ENCODE results near the gene MTRFR.
"Not testable (repeated sequence)": the region's sequence is repeated elsewhere in the genome, so short reads cannot be mapped to it uniquely, and the experiment has no call there.

MTRFR gene

DNA sequence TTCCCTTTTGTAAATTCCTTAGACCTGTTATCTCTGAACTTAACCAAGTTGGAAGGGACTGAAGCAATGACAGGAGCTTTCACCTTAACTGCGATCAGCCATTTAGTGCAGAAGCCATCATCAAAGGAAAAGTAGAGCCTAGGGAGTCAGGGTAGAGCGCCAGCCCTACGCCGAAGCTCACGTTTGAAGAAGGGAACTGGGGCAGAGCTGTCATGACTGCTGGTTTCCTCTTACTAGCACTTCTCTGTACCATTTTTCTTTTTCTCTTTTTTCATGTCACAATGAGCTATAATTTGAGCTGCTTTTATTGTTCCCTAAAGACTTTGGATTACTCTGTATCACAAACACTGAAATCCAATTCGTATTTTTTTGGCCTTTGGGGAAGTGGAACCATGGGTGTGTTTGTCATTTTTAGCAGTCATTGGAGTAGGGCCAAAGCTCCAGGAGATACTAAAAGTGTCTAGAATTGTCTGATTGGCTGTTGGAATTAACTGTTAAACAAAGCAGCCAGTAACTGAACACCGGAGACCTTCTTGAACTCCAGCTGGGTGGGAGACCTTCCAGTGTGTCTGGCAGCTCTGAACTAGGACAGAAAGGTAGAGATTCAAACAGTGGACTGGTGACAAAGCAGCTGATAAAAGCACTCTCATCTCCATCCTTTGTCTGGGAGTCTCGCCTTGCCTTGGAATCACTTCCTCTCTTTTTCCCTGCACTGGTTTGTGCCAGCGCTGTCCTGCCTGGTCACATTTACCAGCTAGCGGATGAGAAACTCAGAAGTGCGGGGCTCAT is 9.1 kb downstream of the MTRFR start:
- intact Hi-C loops (cut with DNase I; ENCODE audit: low total_unique reads), result no loop called here
- Histone ChIP-seq H3K4me1 (peaks cover 0 to 23% (median 16%) of the 10 kb centered on the region in 4 donors), H3K36me3 (no peaks in the 10 kb centered on the region), H3K27ac (peak overlapping the region in 1 of 2 donors; percentile 33), H3K9me3 (no peaks in the 10 kb centered on the region), H3K27me3 (no peaks in the 10 kb centered on the region), H3K4me3 (no peak overlapping the region)
- DNase-seq, result no peak
- TF ChIP-seq, protein P1, sequence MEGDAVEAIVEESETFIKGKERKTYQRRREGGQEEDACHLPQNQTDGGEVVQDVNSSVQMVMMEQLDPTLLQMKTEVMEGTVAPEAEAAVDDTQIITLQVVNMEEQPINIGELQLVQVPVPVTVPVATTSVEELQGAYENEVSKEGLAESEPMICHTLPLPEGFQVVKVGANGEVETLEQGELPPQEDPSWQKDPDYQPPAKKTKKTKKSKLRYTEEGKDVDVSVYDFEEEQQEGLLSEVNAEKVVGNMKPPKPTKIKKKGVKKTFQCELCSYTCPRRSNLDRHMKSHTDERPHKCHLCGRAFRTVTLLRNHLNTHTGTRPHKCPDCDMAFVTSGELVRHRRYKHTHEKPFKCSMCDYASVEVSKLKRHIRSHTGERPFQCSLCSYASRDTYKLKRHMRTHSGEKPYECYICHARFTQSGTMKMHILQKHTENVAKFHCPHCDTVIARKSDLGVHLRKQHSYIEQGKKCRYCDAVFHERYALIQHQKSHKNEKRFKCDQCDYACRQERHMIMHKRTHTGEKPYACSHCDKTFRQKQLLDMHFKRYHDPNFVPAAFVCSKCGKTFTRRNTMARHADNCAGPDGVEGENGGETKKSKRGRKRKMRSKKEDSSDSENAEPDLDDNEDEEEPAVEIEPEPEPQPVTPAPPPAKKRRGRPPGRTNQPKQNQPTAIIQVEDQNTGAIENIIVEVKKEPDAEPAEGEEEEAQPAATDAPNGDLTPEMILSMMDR (IDR thresholded peaks at IDR 0.05), result no peak

DNA sequence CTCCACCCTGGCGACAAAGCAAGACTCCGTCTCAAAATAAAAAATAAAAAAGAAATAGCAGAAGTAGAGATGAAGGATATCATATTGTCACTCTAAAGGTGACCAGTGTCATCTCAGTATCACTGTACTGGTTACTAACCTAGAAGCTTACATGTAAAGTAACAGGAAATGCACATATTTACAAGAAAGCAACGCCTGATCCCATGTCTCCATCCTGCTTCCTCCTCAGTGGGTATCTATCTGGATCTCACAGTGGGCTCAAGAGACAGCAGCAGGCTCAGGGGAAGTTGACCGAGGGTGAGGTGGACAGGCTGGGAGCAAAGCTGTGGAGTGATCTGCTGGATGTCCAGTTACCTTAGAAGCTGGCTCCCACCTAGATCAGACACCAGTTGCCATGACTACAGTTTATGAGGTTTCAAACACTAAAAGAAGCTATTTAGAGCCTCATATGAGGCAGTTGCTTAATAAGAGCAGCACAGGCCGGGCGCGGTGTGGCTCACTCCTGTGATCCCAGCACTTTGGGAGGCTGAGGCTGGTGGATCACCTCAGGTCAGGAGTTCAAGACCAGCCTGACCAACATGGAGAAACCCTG is 10.5 kb downstream of the MTRFR start:
- no peak overlapping the region for H3K27ac ChIP-seq
- intact Hi-C loops (cut with DNase I; ENCODE audit: low total_unique reads), result no loop called here
- peaks cover 0 to 15% (median 13%) of the 10 kb centered on the region in 4 donors for H3K4me1 ChIP-seq
- H3K4me3 ChIP-seq, result no peak overlapping the region
- DNase-seq, result no peak
- no peaks in the 10 kb centered on the region for H3K27me3 ChIP-seq
- no peaks in the 10 kb centered on the region for H3K9me3 ChIP-seq
- TF ChIP-seq, protein P1 (IDR thresholded peaks at IDR 0.05), result no peak
- H3K36me3 ChIP-seq, result peaks cover 0 to 7% (median 0%) of the 10 kb centered on the region in 3 donors

DNA sequence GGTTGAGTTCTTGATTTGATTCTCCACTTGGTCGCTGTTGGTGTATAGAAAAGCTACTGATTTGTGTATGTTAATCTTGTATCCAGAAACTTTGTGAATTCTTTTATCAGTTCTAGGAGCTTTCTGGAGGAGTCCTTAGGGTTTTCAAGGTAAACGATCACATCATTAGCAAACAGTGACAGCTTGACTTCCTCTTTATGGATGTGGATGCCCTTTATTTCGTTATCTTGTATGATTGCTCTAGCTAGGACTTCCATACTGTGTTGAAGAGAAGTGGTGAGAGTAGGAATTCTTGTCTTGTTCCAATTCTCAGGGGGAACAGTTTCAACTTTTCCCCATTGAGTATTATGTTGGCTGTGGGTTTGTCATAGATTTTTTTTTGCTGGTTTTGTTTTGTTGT is 12.4 kb downstream of the MTRFR start:
- H3K27me3 ChIP-seq, result no peaks in the 10 kb centered on the region
- no peaks in the 10 kb centered on the region for H3K9me3 ChIP-seq
- TF ChIP-seq, protein P1 (IDR thresholded peaks at IDR 0.05), result no peak
- intact Hi-C loops (cut with DNase I; ENCODE audit: low total_unique reads), result no loop called here
- DNase-seq, result no peak
- H3K4me3 ChIP-seq, result no peak overlapping the region
- no peak overlapping the region for H3K27ac ChIP-seq
- peaks cover 0 to 7% (median 7%) of the 10 kb centered on the region in 3 donors for H3K36me3 ChIP-seq
- H3K4me1 ChIP-seq, result peaks cover 0 to 17% (median 14%) of the 10 kb centered on the region in 4 donors

DNA sequence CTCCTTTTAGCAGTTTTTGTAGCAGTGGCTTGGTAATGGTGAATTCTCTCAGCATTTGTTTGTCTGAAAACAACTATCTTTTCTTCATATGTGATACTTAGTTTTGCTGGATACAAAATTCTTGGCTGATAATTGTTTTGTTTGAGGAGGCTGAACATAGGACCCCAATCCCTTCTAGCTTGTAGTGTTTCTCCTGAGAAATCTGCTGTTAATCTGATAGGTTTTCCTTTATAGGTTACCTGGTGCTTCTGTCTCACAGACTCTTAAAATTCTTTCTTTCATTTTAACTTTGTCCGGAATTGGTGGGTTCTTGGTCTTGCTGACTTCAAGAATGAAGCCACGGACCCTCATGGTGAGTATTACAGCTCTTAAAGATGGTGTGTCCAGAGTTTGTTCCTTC is 14.9 kb downstream of the MTRFR start:
- H3K27me3 ChIP-seq; intact Hi-C loops (cut with DNase I; ENCODE audit: low total_unique reads); H3K27ac ChIP-seq; H3K9me3 ChIP-seq; H3K4me3 ChIP-seq; H3K36me3 ChIP-seq; DNase-seq: not testable (repeated sequence)
- H3K4me1 ChIP-seq, result peaks cover 0 to 19% (median 8%) of the 10 kb centered on the region in 4 donors

DNA sequence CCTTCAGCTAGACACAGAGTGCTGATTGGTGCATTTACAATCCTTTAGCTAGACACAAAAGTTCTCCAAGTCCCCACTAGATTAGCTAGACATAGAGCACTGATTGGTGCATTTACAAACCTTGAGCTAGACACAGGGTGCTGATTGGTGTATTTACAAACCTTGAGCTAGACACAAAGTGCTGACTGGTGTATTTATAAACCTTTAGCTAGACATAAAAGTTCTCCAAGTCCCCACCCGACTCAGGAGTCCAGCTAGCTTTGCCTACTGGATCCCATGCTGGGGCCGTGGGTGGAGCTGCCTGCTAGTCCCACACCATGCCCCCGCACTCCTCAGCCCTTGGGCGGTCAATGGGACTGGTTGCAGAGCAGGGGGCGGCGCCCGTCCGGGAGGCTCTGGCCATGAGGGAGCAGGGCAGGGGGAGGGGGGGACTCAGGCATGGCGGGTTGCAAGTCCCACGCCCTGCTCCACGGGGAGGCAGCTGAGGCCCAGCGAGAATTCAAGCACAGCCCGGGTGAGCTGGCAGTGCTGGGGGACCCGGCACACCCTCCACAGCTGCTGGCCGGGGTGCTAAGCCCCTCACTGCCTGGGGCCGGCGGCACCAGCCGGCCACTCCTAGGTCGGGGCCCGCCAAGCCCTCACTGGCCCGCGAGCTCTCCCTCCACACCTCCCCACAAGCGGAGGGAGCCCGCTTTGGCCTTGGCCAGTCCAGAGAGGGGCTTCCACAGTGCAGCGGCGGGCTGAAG is 15.9 kb downstream of the MTRFR start:
- intact Hi-C loops (cut with DNase I; ENCODE audit: low total_unique reads), result not testable (repeated sequence)
- H3K4me1 ChIP-seq, result peaks cover 0 to 29% (median 15%) of the 10 kb centered on the region in 4 donors

DNA sequence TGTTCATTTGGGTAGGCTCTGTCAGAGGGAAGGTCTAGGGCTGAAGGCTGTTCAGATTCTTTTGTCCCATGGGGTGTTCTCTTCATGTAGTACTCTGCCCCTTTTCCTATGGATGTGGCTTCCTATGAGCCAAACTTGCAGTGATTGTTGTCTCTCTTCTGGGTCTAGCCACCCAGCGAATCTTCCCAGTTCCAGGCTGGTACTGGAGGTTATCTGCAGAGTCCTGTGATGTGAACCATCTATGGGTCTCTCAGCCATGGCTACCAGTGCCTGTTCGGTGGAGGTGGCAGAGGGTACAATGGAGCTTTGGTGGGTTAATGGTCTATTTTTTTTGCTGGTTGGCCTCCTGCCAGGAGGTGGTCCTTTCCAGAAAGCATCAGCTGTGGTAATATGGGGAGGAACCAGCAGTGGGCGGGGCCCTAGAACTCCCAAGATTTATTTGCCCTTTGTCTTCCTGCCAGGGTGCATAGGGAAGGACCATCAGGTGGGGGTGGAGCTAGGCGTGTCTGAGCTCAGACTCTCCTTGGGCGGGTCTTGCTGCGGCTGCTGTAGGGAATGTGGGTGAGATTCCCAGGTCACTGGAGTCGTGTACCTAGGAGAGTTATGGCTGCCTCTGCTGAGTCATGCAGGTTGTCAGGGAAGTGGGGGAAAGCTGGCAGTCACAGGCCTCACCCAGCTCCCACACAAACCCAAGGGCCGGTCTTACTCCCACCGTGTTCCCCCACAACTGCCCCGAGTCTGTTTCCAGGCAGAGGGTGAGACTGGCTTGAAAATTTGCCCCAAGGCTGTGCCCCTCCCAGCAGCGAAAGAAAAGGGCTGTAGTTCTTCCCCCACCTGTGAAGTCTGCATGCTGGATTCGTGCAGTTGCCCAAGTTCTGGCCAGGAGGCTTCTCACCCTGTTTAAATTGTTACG is 17.5 kb downstream of the MTRFR start:
- H3K9me3 ChIP-seq, result no peaks in the 10 kb centered on the region
- TF ChIP-seq, protein P1 (IDR thresholded peaks at IDR 0.05), result no peak

More for the DNA sequence above, 15.9 kb downstream of the MTRFR start:
- H3K4me3 ChIP-seq, H3K27ac ChIP-seq, H3K9me3 ChIP-seq, H3K27me3 ChIP-seq, DNase-seq: not testable (repeated sequence)
- peaks cover 0 to 18% (median 16%) of the 10 kb centered on the region in 3 donors for H3K36me3 ChIP-seq

More for the DNA sequence above, 17.5 kb downstream of the MTRFR start:
- Histone ChIP-seq H3K27ac (no peak overlapping the region), H3K4me3 (no peak overlapping the region), H3K27me3 (no peaks in the 10 kb centered on the region), H3K36me3 (peaks cover 0 to 33% (median 31%) of the 10 kb centered on the region in 3 donors), H3K4me1 (peaks cover 0 to 33% (median 19%) of the 10 kb centered on the region in 4 donors)
- no peak for DNase-seq
- intact Hi-C loops (cut with DNase I; ENCODE audit: low total_unique reads), result no loop called here
